HCT116 (cell line): ENCODE results near the gene MLH1. TPM values are rescaled to one million over a fixed set of nuclear protein-coding genes. Genes with fewer than 3 reads are reported as not detected.

Experiments used
- ATAC-seq: fragments of 200-7000 bp; cut with Tn5 transposase; 2 replicates; pipeline ENCODE4 v1.9.1; 2020; ENCODE audit warnings: mild to moderate bottlenecking, moderate library complexity
- BruUV-seq: library from RNA; stranded (reverse); fragments of 400-500 nt; replicated peaks from 2 replicates; lab custom pipeline; 2021; lab: Mats Ljungman, UMichigan
- CTCF ChIA-PET: fragments of 300-600 bp; sonication (Branson Sonifier 250); formaldehyde crosslinking; loops from one replicate; lab custom pipeline; 2021; ENCODE audit warnings: antibody characterized with exemption; lab: Charles Lee
- POLR2A ChIA-PET: fragments of 300-600, 350-600 bp; sonication (Branson Sonifier 250); formaldehyde crosslinking; loops from one replicate; lab custom pipeline; 2021; ENCODE audit warnings: antibody characterized with exemption; lab: Charles Lee
- RAD21 ChIA-PET, 2 experiments: fragments of 300-600 bp; sonication (Branson Sonifier 250); formaldehyde crosslinking; loops; one replicate each; lab custom pipeline; 2023; ENCODE audit warnings: low total read pairs in 2 of 2; ENCODE audit not compliant: uncharacterized antibody in 2 of 2, unreplicated experiment in 2 of 2, low non-redundant PET in 1 of 2; lab: Charles Lee
- DNase-seq: peaks from one replicate; pipeline ENCODE4 v3.0.0-alpha.2; 2010; ENCODE audit warnings: low read depth, low spot score
- H2AFZ ChIP-seq: fragments of 200-600 bp; shearing (Covaris generic), sonication (generic); 2 replicates; pipeline ENCODE4 v1.6.1; 2017; ENCODE audit warnings: low read depth, mixed run types, mixed read lengths, antibody characterized with exemption, low read length; ENCODE audit not compliant: poor library complexity, severe bottlenecking
- H3K27ac ChIP-seq: 2 replicates; pipeline ENCODE4 v1.5.1; 2012; ENCODE audit warnings: low read depth, low read length
- H3K27me3 ChIP-seq: fragments of 200-600 bp; sonication (generic); 2 replicates; pipeline ENCODE4 v1.6.1; 2016; ENCODE audit warnings: mixed run types, low read length, mixed read lengths; ENCODE audit not compliant: insufficient read depth
- H3K36me3 ChIP-seq, 2 experiments: fragments of 200-500 bp in 1 of 2; fragments of 200-600 bp in 1 of 2; sonication (Bioruptor generic) in 1 of 2; sonication (generic) in 1 of 2; 2 replicates each; pipeline versions ENCODE4 v1.5.1 to v1.6.1; 2014 to 2016; ENCODE audit warnings: low read length in 2 of 2, inconsistent platforms in 1 of 2, mixed read lengths in 1 of 2, mixed run types in 1 of 2; ENCODE audit not compliant: insufficient read depth in 2 of 2, control insufficient read depth in 1 of 2
- H3K4me1 ChIP-seq, 2 experiments: fragments of 200-600 bp in 1 of 2; sonication (generic) in 1 of 2; 2 replicates each; pipeline versions ENCODE4 v1.5.1 to v1.6.1; 2012 to 2017; ENCODE audit warnings: low read length in 2 of 2, inconsistent platforms in 1 of 2, mild to moderate bottlenecking in 1 of 2, mixed read lengths in 1 of 2, mixed run types in 1 of 2, moderate library complexity in 1 of 2; ENCODE audit not compliant: insufficient read depth in 2 of 2, control insufficient read depth in 1 of 2
- H3K4me2 ChIP-seq: fragments of 200-600 bp; sonication (generic); 2 replicates; pipeline ENCODE4 v1.6.1; 2017; ENCODE audit warnings: mixed run types, low read length, mixed read lengths
- H3K4me3 ChIP-seq, 2 experiments: fragments of 200-600 bp in 1 of 2; sonication (generic) in 1 of 2; replicated peaks in 1 of 2; 2 replicates each; pipeline ENCODE4 v1.5.1; 2011 to 2016; ENCODE audit warnings: low read length in 2 of 2, control low read depth in 1 of 2, low read depth in 1 of 2, mild to moderate bottlenecking in 1 of 2, mixed read lengths in 1 of 2, mixed run types in 1 of 2
- H3K79me2 ChIP-seq: fragments of 200-600 bp; sonication (generic); 2 replicates; pipeline ENCODE4 v1.6.1; 2017; ENCODE audit warnings: mild to moderate bottlenecking, mixed run types, low read length, moderate library complexity, mixed read lengths; ENCODE audit not compliant: insufficient read depth
- H3K9ac ChIP-seq: fragments of 200-600 bp; sonication (generic); 2 replicates; pipeline ENCODE4 v1.6.1; 2016; ENCODE audit warnings: low read length, mixed read lengths
- H3K9me2 ChIP-seq: fragments of 200-600 bp; sonication (generic), shearing (Covaris generic); 2 replicates; pipeline ENCODE4 v1.6.1; 2017; ENCODE audit warnings: mixed run types, mild to moderate bottlenecking, moderate library complexity; ENCODE audit not compliant: insufficient read depth
- H3K9me3 ChIP-seq, 2 experiments: fragments of 200-500 bp in 1 of 2; fragments of 200-600 bp in 1 of 2; sonication (Bioruptor generic) in 1 of 2; sonication (generic) in 1 of 2; 2 replicates each; pipeline ENCODE4 v1.6.1; 2014 to 2017; ENCODE audit warnings: low read length in 2 of 2, mixed read lengths in 2 of 2, inconsistent platforms in 1 of 2, low read depth in 1 of 2, mild to moderate bottlenecking in 1 of 2, mixed run types in 1 of 2, moderate library complexity in 1 of 2; ENCODE audit not compliant: control insufficient read depth in 1 of 2, insufficient read depth in 1 of 2
- H4K20me1 ChIP-seq: fragments of 200-600 bp; sonication (generic), shearing (Covaris generic); 2 replicates; pipeline ENCODE4 v1.6.1; 2017; ENCODE audit warnings: mixed run types, mild to moderate bottlenecking, moderate library complexity; ENCODE audit not compliant: insufficient read depth
- CTCF ChIP-seq, 3 experiments: fragments of 200-600 bp in 1 of 3; sonication (generic) in 1 of 3; IDR thresholded peaks in 2 of 3; conservative IDR thresholded peaks in 1 of 3; 2 replicates each; pipeline ENCODE4 v1.5.1; 2012 to 2017; ENCODE audit warnings: low read depth in 2 of 3, low read length in 2 of 3, antibody characterized with exemption in 1 of 3, borderline replicate concordance in 1 of 3, control low read depth in 1 of 3, mild to moderate bottlenecking in 1 of 3, mixed read lengths in 1 of 3, mixed run types in 1 of 3, moderate library complexity in 1 of 3; ENCODE audit not compliant: insufficient read depth in 1 of 3
- ELF1 ChIP-seq: IDR thresholded peaks from 2 replicates; pipeline ENCODE4 v1.6.1; 2012; ENCODE audit warnings: low read depth, borderline replicate concordance
- EZH2 ChIP-seq: fragments of 200-600 bp; sonication (generic); IDR thresholded peaks from 2 replicates; pipeline ENCODE4 v1.6.1; 2017; ENCODE audit warnings: antibody characterized with exemption, mixed run types
- EZH2phosphoT487 ChIP-seq: fragments of 200-600 bp; IDR thresholded peaks from 2 replicates; pipeline ENCODE4 v1.6.1; 2018; ENCODE audit warnings: antibody characterized with exemption, borderline replicate concordance
- POLR2AphosphoS5 ChIP-seq: IDR thresholded peaks from 2 replicates; pipeline ENCODE4 v1.6.1; 2011; ENCODE audit warnings: mild to moderate bottlenecking, low read depth, low read length, moderate library complexity
- RAD21 ChIP-seq: IDR thresholded peaks from 2 replicates; pipeline ENCODE4 v1.6.1; 2012; ENCODE audit warnings: low read depth, mild to moderate bottlenecking
- SP1 ChIP-seq: IDR thresholded peaks from 2 replicates; pipeline ENCODE4 v1.6.1; 2012; ENCODE audit warnings: low read depth
- SRF ChIP-seq: IDR thresholded peaks from 2 replicates; pipeline ENCODE4 v1.6.1; 2012; ENCODE audit warnings: low read depth
- ZBTB33 ChIP-seq: IDR thresholded peaks from 2 replicates; pipeline ENCODE4 v1.6.1; 2011; ENCODE audit warnings: mild to moderate bottlenecking, low read length, moderate library complexity; ENCODE audit not compliant: insufficient replicate concordance; ENCODE audit errors: extremely low read depth
- ZFX ChIP-seq: fragments of 450-650 bp; IDR thresholded peaks from 2 replicates; pipeline ENCODE4 v1.6.1; 2017
- intact Hi-C: fragments of 100-400 bp; cut with micrococcal nuclease; formaldehyde crosslinking; loops from 2 replicates; pipeline ENCODE4 v1.10.0; 2022
- total RNA-seq: library from RNA; stranded (reverse); gene quantifications from one replicate; pipeline ENCODE4 v1.2.1, GENCODE V29; 2021; ENCODE audit not compliant: unreplicated experiment

Gene MLH1
- total RNA-seq, 1 experiment from 2014 or later, result 9.6 TPM

GRCh38 chr3:37050282-37050681 is 57.0 kb downstream of the MLH1 start:
- ATAC-seq, result no peak
- Histone ChIP-seq H3K27ac (no peak overlapping the region), H3K4me1 (peaks cover 15 to 20% of the 10 kb centered on the region in 2 experiments), H3K79me2 (no peaks in the 10 kb centered on the region; the same call in 1 of the 2 replicates), H3K9me2 (no peaks in the 10 kb centered on the region), H2AFZ (no peak overlapping the region), H3K4me3 (no peak overlapping the region), H3K9me3 (no peaks in the 10 kb centered on the region), H4K20me1 (0 out of 2 replicates have a peak, but pooled peaks cover 2% of the 10 kb centered on the region), H3K4me2 (no peak overlapping the region), H3K27me3 (no peaks in the 10 kb centered on the region), H3K9ac (no peak overlapping the region), H3K36me3 (peaks cover 23 to 47% of the 10 kb centered on the region in 2 experiments)
- no peak for DNase-seq
- BruUV-seq, result no TSS peak
- POLR2A ChIA-PET, result no interaction called here
- RAD21 ChIA-PET, result no interaction called here
- intact Hi-C loops, result no loop called here
- CTCF ChIA-PET, result no interaction called here
- TF ChIP-seq EZH2phosphoT487 (no peak), SP1 (no peak), ZBTB33 (no peak), ZFX (no peak), POLR2AphosphoS5 (no peak), CTCF (IDR thresholded peaks at IDR 0.05 in 2 of 3, conservative IDR thresholded peaks at IDR 0.05 in 1 of 3; ENCODE audit: borderline replicate concordance in 1 of 3, insufficient read depth in 1 of 3, low read depth in 2 of 3, low read length in 2 of 3) (no peak), RAD21 (no peak), ELF1 (no peak), SRF (no peak), EZH2 (no peak)
